GM20431 (cell line): ENCODE data around the gene SPATC1L.
"Not testable (repeated sequence)": the region's sequence is repeated elsewhere in the genome, so short reads cannot be mapped to it uniquely, and the experiment has no call there.

Source experiments
- in situ Hi-C: fragments of 300-500 bp; cut with MseI, MboI; formaldehyde crosslinking; loops from one replicate; pipeline ENCODE4 v1.15.0; 2020; ENCODE audit warnings: low sequenced_read_pairs; ENCODE audit not compliant: unreplicated experiment

The SPATC1L gene

DNA sequence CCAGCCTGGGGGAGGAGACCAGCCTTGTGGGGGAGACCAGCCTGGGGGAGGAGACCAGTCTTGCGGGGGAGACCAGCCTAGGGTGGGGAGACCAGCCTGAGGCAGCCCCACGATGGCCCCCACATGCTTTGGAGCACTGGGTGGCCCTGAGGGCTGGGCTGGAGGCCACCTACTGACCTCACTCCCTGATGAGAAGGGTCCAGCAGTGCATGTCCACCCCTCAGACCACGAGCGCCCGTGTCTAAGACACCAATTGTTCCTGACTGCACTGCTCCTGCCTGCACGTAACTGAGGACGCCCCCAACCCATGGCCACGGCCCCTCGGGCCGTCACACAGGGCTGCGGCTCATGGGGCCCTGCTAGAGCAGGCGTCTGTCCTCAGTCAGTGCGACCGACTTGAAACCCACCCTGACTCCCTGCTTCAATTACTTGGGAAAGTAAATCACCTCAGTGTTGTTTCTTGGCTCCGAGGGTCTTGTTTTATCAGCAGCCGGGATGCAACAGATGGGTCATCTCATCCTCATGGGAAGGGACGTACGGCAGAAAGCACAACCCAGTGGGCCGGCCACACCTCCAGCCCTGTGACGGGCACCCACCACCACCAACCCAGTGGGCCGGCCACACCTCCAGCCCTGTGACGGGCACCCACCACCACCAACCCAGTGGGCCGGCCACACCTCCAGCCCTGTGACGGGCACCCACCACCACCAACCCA is at the start of gene SPATC1L:
Gene SPATC1L, minus strand, starts transcription at position 550 of the 715 bp plus-strand sequence. CDS start 1,643 bp downstream, outside the sequence.
- in situ Hi-C loops: no loop called here

- in situ Hi-C loops: no loop called here
Observed at GRCh38 chr21:46229923-46230260, 45.6 kb upstream of the SPATC1L start.

DNA sequence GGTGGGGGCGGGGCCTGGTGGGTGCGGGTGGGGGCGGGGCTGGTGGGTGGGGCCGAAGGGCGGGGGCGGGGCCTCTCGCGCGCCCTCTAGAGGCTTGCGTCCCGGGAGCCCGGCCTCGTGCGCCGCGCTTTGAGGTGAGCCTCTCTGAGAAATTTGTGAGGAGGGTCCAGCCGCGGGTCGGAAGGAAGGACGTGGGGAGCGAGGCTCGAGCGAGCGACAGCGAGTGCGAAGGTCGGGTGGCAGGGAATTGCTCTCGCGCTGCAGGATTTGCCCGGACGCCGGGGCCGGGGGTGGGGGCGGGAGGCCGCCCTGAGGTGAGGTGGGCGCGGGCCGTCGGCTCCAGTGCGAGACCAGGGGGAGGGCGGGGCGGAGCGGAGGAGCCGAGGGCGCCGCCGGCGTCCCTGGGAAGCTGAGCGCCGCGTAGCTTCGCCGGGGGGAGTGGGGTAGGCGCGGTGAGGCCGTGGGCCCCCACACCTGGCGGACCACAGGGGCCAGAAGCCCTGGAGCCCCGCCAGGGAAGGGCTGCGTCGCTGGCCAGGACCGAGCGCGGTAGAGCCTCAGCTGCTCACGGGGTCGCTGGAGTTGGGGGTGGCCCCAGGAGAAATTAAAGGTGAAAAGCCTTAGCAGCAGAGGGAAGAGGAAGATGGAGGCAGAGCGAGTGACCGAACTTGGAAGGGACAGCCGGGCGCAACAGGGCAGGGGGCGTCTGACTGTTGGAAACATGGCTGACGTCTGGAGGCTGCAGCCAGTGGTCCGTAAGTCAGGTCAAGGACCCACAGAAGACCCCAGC is 45.1 kb upstream of the SPATC1L start:
- in situ Hi-C loops: no loop called here

DNA sequence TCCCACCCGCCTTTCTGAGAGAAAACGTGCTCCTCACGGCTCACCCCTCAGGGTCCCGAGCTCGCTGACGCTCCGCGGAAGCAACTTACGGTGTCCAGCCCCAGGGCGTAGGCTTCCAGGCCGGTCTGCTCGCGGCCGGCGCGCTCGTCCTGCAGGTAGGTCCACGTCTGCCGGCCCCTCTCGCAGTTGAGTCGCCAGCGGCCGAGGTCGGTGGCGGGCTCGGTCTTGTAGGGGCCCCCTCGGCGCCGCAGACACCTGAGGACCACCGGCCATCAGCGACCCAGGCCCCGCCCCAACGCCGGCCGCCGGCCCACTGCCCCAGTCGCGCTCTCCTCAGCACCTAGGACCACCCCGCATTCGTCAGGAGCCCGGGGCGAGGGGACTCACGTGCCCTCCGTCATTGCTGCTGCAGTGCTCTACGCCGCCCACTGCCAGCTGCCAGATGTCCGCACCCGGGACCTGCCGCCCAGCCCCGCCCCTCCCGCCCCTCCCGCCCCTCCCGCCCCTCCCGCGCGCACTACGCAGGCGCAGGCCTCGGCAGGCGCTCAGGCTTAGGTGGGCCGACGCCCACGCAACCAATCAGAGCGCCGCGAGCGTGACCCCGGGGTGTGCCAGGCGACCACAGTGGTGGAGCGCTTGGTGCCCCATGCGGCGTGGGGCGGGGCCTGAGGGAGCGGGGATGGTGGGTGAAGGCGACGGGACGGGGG is 44.2 kb upstream of the SPATC1L start, which contains the start of gene LSS:
Gene LSS, minus strand, starts transcription at position 430 of the 707 bp plus-strand sequence. Its CDS starts 29 bp downstream, at position 401.
- in situ Hi-C loops: no loop called here

DNA sequence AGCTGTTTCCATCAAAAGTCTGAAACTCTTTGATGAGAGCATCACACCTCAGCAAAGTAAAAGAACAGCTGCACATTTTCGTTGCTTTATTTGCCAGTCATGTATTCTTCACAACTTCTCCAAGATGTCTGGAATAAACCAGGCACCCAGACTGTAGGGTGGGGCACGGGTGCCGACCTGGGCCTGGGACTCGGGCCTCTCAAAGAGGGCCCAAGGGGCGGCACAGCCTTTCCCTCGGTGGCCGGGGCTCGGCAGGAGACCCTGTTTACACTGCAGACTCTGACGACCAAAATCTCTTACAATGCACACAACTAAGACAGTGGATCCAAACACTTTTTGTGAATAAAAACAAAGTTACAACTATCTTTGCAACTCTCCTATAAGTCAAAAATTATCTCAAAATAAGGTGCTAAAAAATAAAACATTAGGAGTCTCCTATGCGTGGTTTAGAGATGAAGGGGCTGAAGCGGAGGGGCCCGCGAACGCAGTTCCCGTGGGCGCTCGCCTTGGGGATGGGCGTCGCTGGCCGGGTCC is 43.6 kb upstream of the SPATC1L start:
- in situ Hi-C loops: no loop called here

- in situ Hi-C loops: no loop called here
Observed at GRCh38 chr21:46226920-46227599, 42.8 kb upstream of the SPATC1L start.

GRCh38 chr21:46226146-46226545 is 41.9 kb upstream of the SPATC1L start:
- in situ Hi-C loops: no loop called here

- in situ Hi-C loops: not testable (repeated sequence)
Observed at GRCh38 chr21:46223661-46224060, 39.4 kb upstream of the SPATC1L start.

DNA sequence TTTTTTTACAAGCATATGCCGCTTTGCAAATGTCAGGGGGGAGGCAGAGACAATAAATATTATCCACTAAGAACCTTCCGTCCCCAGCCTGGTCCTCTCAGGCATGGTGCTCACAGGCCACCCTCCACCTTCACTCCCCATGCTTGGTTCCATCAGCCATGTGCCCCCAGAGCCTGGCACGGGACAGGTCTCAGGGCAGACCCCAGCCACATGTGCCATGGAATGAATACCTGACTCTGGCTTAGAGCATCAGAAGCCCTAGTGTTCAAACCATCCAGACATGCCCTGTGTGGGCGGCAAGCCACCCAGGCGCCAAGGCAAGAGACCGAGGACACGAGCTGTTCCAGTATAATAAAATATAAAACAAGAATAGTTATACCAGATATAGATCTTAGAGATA is 39.0 kb upstream of the SPATC1L start:
- in situ Hi-C loops: no loop called here

GRCh38 chr21:46222436-46223116 is 38.3 kb upstream of the SPATC1L start:
- in situ Hi-C loops: no loop called here

DNA sequence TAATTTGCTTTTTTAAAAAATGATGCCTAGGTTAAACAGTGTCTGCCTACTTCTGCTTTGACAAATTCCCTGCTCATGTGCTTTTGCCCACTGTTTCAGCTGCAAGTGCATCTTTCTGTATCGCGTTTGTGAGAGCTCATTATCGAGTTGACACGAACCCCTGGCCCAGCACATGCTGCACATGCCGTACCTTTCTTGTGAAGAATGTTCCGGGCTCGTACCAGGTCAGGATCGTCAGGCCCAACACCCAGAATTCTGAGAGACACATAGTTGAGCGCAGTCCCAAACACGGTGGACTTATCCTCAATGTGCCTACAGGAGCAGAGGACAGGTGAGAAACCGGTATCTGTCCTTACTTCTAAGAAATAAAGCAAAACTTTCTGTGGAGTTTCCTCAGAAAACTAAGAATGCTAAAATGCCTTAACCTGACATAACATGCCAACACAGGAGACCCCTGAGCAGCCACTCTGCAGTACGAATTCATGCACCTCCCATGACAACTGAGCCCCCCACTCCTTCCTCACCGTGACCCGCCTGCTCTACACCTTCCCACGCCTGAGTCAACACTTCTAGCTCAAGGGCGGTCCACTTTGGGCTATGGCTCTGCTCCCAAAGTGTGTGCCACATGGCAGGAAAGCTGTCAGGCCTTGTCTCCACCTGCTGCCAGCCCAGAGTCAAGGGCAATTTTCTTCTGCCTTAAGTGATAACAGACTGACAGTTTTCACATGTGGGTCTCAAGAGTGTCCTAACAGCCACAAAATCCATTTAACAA is 37.6 kb upstream of the SPATC1L start:
- in situ Hi-C loops: no loop called here

DNA sequence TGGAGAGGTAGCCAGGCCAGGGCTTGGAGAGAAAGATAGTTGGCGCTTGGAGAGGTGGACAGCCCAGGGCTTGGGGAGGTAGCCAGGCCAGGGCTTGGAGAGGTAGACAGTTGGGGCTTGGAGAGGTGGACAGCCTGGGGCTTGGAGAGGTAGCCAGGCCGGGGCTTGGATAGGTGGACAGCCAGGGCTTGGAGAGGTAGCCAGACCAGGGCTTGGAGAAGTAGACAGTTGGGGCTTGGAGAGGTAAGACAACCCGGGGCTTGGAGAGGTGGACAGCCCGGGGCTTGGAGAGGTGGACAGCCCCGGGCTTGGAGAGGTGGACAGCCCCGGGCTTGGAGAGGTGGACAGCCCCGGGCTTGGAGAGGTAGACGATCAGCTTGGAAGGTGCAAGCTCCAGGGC is 36.6 kb upstream of the SPATC1L start:
- in situ Hi-C loops: no loop called here

GRCh38 chr21:46220275-46220810 is 36.1 kb upstream of the SPATC1L start:
- in situ Hi-C loops: no loop called here

DNA sequence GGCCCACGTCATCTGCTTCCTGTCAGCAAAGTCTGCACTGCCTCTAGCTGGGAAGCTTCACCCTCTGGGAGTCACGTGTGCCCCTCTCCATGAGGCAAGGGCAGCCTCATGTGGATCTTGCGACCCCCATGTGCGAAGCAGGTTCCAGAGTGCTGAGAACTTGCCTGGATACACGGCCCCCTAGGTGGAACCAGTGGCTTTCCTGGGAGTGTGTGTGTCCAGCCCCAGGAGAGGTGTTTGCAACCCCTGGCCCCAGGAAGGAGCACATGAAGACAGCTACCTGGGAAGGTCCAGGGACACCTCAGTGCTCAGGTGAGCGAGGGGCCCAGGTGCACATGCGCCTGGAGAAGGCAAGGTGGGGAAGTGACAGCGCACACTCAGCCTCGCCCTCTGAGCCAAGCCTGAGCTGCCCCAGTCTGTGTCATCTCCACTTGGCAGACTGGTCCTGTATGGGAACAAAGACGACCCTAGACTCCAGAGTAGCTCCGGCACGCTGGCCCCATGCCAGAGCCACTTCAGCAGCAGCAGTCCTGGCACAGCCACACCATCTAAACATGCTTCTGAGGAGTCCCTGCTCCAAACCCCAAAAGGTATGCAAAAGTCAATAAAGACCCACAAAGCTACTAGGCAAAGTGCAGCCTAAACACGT is 35.5 kb upstream of the SPATC1L start:
- in situ Hi-C loops: no loop called here

- in situ Hi-C loops: no loop called here
Observed at GRCh38 chr21:46218906-46219590, 34.8 kb upstream of the SPATC1L start.

DNA sequence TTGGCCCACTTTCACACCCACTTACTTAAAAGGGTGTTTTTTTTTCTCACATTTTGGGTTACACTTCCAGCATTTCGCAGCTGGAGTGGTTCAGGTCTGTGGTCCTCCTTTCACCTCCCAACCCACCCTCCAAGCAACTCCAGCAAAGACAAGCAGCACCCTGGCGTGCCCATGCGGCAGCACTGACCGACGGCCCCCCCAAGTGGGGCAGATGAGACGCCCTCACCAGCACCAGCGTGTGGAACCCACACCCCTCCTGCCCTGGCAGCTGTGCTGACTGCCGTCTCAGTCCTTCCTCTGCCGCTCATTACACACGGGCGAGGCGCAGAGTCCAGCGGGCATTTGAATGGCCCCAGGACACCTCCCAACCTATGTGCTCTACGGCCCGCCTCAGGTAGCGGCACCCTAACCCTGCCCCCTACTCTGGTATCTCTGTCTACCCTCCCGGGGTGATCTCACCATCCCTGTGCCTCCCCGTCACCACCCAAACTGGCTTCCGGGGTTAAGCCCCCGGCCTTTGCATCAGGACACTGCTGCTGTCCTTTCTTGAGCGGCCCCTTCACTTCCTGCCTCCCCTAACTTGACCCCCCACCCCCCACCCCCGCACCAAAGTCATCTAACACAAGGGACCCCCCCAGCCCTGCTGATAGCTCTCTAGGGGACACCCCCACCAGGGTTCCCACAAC is 33.4 kb upstream of the SPATC1L start:
- in situ Hi-C loops: no loop called here
